Keratinocyte (primary cell): Measurements from ENCODE around the gene ATRX. TPM values are rescaled to one million over a fixed set of nuclear protein-coding genes. Genes with fewer than 3 reads are reported as not detected.

ENCODE experiments used
- DNase-seq: peaks from one replicate; pipeline ENCODE4 v3.0.0-alpha.2; 2011; ENCODE audit warnings: low read depth, missing footprints, low spot score
- FAIRE-seq: peaks from 2 replicates; lab custom pipeline; 2011; peaks lifted over from hg19 to GRCh38; lab: Jason Lieb, UNC
- H2AFZ ChIP-seq: 2 replicates; pipeline ENCODE4 v1.6.0; 2012; ENCODE audit warnings: low read length, control low read depth, inconsistent platforms; ENCODE audit not compliant: control insufficient read depth
- H3K27ac ChIP-seq: 2 replicates; pipeline ENCODE4 v1.5.1; 2011; ENCODE audit warnings: low read length; ENCODE audit not compliant: control insufficient read depth, insufficient read depth
- H3K27me3 ChIP-seq: 3 replicates; pipeline ENCODE4 v1.6.0; 2011; ENCODE audit warnings: low read length; ENCODE audit not compliant: control insufficient read depth, insufficient read depth; ENCODE audit errors: extremely low read depth
- H3K36me3 ChIP-seq, 2 experiments: 2 replicates in 1 of 2; 3 replicates in 1 of 2; pipeline ENCODE4 v1.5.1; 2011; ENCODE audit warnings: low read length in 2 of 2, mild to moderate bottlenecking in 1 of 2; ENCODE audit not compliant: control insufficient read depth in 2 of 2, insufficient read depth in 2 of 2; ENCODE audit errors: extremely low read depth in 1 of 2
- H3K4me1 ChIP-seq: 3 replicates; pipeline ENCODE4 v1.5.1; 2011; ENCODE audit warnings: low read length; ENCODE audit not compliant: control insufficient read depth, insufficient read depth; ENCODE audit errors: extremely low read depth
- H3K4me2 ChIP-seq: 3 replicates; pipeline ENCODE4 v1.6.0; 2011; ENCODE audit warnings: low read depth, low read length; ENCODE audit not compliant: control insufficient read depth, insufficient read depth; ENCODE audit errors: extremely low read depth
- H3K4me3 ChIP-seq, 3 experiments: fragments of 200-600 bp in 1 of 3; sonication (generic) in 1 of 3; 2 replicates in 2 of 3; 3 replicates in 1 of 3; pipeline ENCODE4 v1.5.1; 2011 to 2016; ENCODE audit warnings: low read length in 3 of 3, mild to moderate bottlenecking in 3 of 3, control low read depth in 2 of 3, inconsistent platforms in 1 of 3, low read depth in 1 of 3, mixed read lengths in 1 of 3, mixed run types in 1 of 3, moderate library complexity in 1 of 3; ENCODE audit not compliant: control insufficient read depth in 2 of 3, insufficient read depth in 2 of 3; ENCODE audit errors: extremely low read depth in 1 of 3
- H3K79me2 ChIP-seq: 2 replicates; pipeline ENCODE4 v1.6.0; 2012; ENCODE audit warnings: low read length; ENCODE audit not compliant: control insufficient read depth, insufficient read depth
- H3K9ac ChIP-seq: 3 replicates; pipeline ENCODE4 v1.6.0; 2011; ENCODE audit warnings: low read length; ENCODE audit not compliant: control insufficient read depth, insufficient read depth; ENCODE audit errors: extremely low read depth
- H3K9me1 ChIP-seq: 3 replicates; pipeline ENCODE4 v1.6.0; 2011; ENCODE audit warnings: low read length; ENCODE audit not compliant: control insufficient read depth, insufficient read depth; ENCODE audit errors: extremely low read depth
- H3K9me3 ChIP-seq: 2 replicates; pipeline ENCODE4 v1.5.1; 2012; ENCODE audit warnings: low read depth, low read length; ENCODE audit not compliant: control insufficient read depth
- H4K20me1 ChIP-seq: 3 replicates; pipeline ENCODE4 v1.6.0; 2011; ENCODE audit warnings: low read length; ENCODE audit not compliant: control insufficient read depth, insufficient read depth; ENCODE audit errors: extremely low read depth
- CTCF ChIP-seq, 3 experiments: IDR thresholded peaks in 1 of 3; conservative IDR thresholded peaks in 1 of 3; optimal IDR thresholded peaks in 1 of 3; 2 replicates in 2 of 3; 3 replicates in 1 of 3; pipeline versions ENCODE3 to v1.5.1; 2011; ENCODE audit warnings: low read length in 3 of 3, mild to moderate bottlenecking in 3 of 3, moderate library complexity in 2 of 3, control low read depth in 1 of 3, inconsistent platforms in 1 of 3; ENCODE audit not compliant: insufficient read depth in 2 of 3; ENCODE audit errors: extremely low read depth in 1 of 3
- EZH2 ChIP-seq: IDR thresholded peaks from one replicate; pipeline ENCODE4 v1.6.1; 2012; ENCODE audit warnings: inconsistent platforms, mild to moderate bottlenecking, low read length, moderate library complexity
- dilution Hi-C: fragments of 300-500 bp; cut with MboI; formaldehyde crosslinking; loops from one replicate; pipeline ENCODE4 v1.7.0; 2020; ENCODE audit warnings: low sequenced_read_pairs; ENCODE audit not compliant: extremely low pct_ligation_motif_present
- polyA plus RNA-seq, 5 experiments: library from polyadenylated mRNA; depleted of rRNA in 3 of 5; stranded (reverse) in 3 of 5; stranded (forward) in 1 of 5; unstranded in 1 of 5; fragments of >200 nt; gene quantifications; 1 replicate in 1 of 5; 2 replicates in 3 of 5; 3 replicates in 1 of 5; pipeline versions ENCODE4 v1.2.1 to v1.2.3, GENCODE V29; 2011 to 2012; ENCODE audit warnings: missing spikeins in 2 of 5, low read depth in 1 of 5, low replicate concordance in 1 of 5

Gene ATRX
- polyA plus RNA-seq, 1 donor (not counting 4 experiments of a cell fraction or from before 2014, with no cell fraction given), result 31.3 TPM

- DNase-seq, result no peak
These were observed 34.2 kb upstream of the ATRX start for GRCh38 chrX:77820091-77820727.

GRCh38 chrX:77814210-77814609, 28.2 kb upstream of the ATRX start:
- Histone ChIP-seq H3K27ac (no peak overlapping the region), H2AFZ (no peak overlapping the region), H4K20me1 (no peaks in the 10 kb centered on the region), H3K79me2 (no peaks in the 10 kb centered on the region), H3K27me3 (no peaks in the 10 kb centered on the region), H3K9me1 (no peaks in the 10 kb centered on the region), H3K9ac (no peak overlapping the region), H3K9me3 (no peaks in the 10 kb centered on the region), H3K4me2 (no peak overlapping the region), H3K4me3 (no peak overlapping the region), H3K36me3 (no peaks in the 10 kb centered on the region), H3K4me1 (no peaks in the 10 kb centered on the region)
- FAIRE-seq, result no peak
- dilution Hi-C loops, result no loop called here
- TF ChIP-seq EZH2 (no peak), CTCF (optimal IDR thresholded peaks at IDR 0.05 in 1 of 3, IDR thresholded peaks at IDR 0.05 in 1 of 3, conservative IDR thresholded peaks at IDR 0.05 in 1 of 3; ENCODE audit: extremely low read depth in 1 of 3, insufficient read depth in 2 of 3, low read length in 3 of 3) (no peak)
- DNase-seq, result no peak

More at GRCh38 chrX:77820091-77820727, 34.2 kb upstream of the ATRX start:
- TF ChIP-seq EZH2, result no peak
- no peak for TF ChIP-seq CTCF (optimal IDR thresholded peaks at IDR 0.05 in 1 of 3, IDR thresholded peaks at IDR 0.05 in 1 of 3, conservative IDR thresholded peaks at IDR 0.05 in 1 of 3; ENCODE audit: extremely low read depth in 1 of 3, insufficient read depth in 2 of 3, low read length in 3 of 3)
- dilution Hi-C loops, result no loop called here
- Histone ChIP-seq H3K79me2 (no peaks in the 10 kb centered on the region), H3K27me3 (no peaks in the 10 kb centered on the region), H3K9ac (no peak overlapping the region), H3K4me1 (no peaks in the 10 kb centered on the region), H2AFZ (no peak overlapping the region), H3K9me3 (no peaks in the 10 kb centered on the region), H3K36me3 (peaks cover 0 to 1% of the 10 kb centered on the region in 2 experiments), H3K4me2 (no peak overlapping the region), H3K27ac (no peak overlapping the region), H3K4me3 (no peak overlapping the region), H3K9me1 (no peaks in the 10 kb centered on the region), H4K20me1 (no peaks in the 10 kb centered on the region)
- FAIRE-seq, result no peak
